ENCODE measurements around the gene HOXC13. TPM values are rescaled to one million over a fixed set of nuclear protein-coding genes. Genes with fewer than 3 reads are reported as not detected.

HOXC13 gene
- total and polyA plus RNA-seq, 2 donors (not counting 1 experiment from before 2014, with no cell fraction given): not detected

DNA sequence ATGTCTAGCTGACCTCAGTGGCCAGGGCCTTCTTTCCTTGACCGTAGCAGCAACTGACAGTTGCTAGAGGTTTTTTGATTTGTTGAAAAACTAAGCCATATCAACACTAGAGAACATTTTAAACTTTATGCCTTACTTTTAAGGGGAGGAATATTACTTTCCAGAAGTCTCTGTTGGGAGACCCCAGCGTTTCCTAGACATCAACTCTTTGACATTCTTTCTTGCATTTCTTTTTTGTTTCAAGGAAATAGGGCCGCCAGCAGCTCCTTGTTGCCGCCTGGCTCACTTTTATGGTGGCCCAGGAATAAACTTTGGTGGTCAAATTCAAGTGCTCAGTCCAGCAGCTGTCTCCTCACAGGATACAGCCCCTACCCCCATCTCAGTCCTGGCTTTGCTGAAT, 31.8 kb downstream of the HOXC13 start:
- Histone ChIP-seq H2AFZ (ENCODE audit: low read length) (no peak overlapping the region), H3K79me2 (ENCODE audit: control insufficient read depth, insufficient read depth, low read length) (no peaks in the 10 kb centered on the region), H3K36me3 (ENCODE audit: control insufficient read depth, insufficient read depth, low read length) (no peaks in the 10 kb centered on the region), H3K27me3 (ENCODE audit: control insufficient read depth, insufficient read depth, low read length) (peaks cover 90% of the 10 kb centered on the region), H4K20me1 (ENCODE audit: control insufficient read depth, extremely low read depth, insufficient read depth, low read length) (no peaks in the 10 kb centered on the region), H3K9me3 (ENCODE audit: control insufficient read depth, insufficient read depth, low read depth, low read length) (no peaks in the 10 kb centered on the region), H3K4me2 (ENCODE audit: extremely low read depth, insufficient read depth, low read length) (no peak overlapping the region), H3K4me1 (ENCODE audit: control insufficient read depth, extremely low read depth, insufficient read depth, low read length) (no peaks in the 10 kb centered on the region), H3K4me3 (replicated peaks in 1 of 4; ENCODE audit: control extremely low read depth in 1 of 4, insufficient read depth in 1 of 4, low read depth in 3 of 4, low read length in 4 of 4) (no peak overlapping the region), H3K27ac (ENCODE audit: insufficient read depth, low read length) (no peak overlapping the region), H3K9ac (ENCODE audit: insufficient read depth, low read length) (no peak overlapping the region)
- TF ChIP-seq EZH2 (IDR thresholded peaks at IDR 0.05; ENCODE audit: low read length, missing control alignments): no peak
- TF ChIP-seq, protein P1, sequence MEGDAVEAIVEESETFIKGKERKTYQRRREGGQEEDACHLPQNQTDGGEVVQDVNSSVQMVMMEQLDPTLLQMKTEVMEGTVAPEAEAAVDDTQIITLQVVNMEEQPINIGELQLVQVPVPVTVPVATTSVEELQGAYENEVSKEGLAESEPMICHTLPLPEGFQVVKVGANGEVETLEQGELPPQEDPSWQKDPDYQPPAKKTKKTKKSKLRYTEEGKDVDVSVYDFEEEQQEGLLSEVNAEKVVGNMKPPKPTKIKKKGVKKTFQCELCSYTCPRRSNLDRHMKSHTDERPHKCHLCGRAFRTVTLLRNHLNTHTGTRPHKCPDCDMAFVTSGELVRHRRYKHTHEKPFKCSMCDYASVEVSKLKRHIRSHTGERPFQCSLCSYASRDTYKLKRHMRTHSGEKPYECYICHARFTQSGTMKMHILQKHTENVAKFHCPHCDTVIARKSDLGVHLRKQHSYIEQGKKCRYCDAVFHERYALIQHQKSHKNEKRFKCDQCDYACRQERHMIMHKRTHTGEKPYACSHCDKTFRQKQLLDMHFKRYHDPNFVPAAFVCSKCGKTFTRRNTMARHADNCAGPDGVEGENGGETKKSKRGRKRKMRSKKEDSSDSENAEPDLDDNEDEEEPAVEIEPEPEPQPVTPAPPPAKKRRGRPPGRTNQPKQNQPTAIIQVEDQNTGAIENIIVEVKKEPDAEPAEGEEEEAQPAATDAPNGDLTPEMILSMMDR (conservative IDR thresholded peaks at IDR 0.05 in 1 of 2, IDR thresholded peaks at IDR 0.05 in 1 of 2; ENCODE audit: low read depth in 1 of 2, low read length in 2 of 2): no peak
- no peak for DNase-seq (ENCODE audit: low read depth in 2 of 2)

DNA sequence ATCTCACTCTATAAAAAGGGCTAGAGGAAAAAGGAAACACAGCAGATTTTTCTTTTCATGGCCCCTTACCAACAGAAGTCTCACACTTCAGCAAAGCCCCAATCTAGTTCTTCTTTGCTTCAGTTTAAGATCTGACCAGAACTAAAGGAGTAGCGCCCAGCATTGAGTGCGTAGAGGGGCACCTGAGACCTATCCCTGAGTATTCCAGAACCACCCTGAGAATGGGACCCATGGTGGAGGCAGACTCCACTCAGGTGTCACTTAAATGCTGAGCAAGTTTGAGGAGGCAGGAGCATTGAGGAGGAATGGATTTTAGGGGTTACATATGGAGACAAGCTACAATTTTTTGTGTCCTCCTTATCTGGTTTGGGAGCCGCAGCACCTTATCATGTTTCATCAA, 32.5 kb downstream of the HOXC13 start:
- no peak for DNase-seq (ENCODE audit: low read depth in 2 of 2)
- Histone ChIP-seq H2AFZ (ENCODE audit: low read length) (no peak overlapping the region), H3K4me2 (ENCODE audit: extremely low read depth, insufficient read depth, low read length) (no peak overlapping the region), H3K36me3 (ENCODE audit: control insufficient read depth, insufficient read depth, low read length) (no peaks in the 10 kb centered on the region), H3K9me3 (ENCODE audit: control insufficient read depth, insufficient read depth, low read depth, low read length) (no peaks in the 10 kb centered on the region), H3K27ac (ENCODE audit: insufficient read depth, low read length) (no peak overlapping the region), H3K27me3 (ENCODE audit: control insufficient read depth, insufficient read depth, low read length) (peaks cover 90% of the 10 kb centered on the region), H3K4me1 (ENCODE audit: control insufficient read depth, extremely low read depth, insufficient read depth, low read length) (no peaks in the 10 kb centered on the region), H3K79me2 (ENCODE audit: control insufficient read depth, insufficient read depth, low read length) (no peaks in the 10 kb centered on the region), H3K4me3 (replicated peaks in 1 of 4; ENCODE audit: control extremely low read depth in 1 of 4, insufficient read depth in 1 of 4, low read depth in 3 of 4, low read length in 4 of 4) (no peak overlapping the region), H4K20me1 (ENCODE audit: control insufficient read depth, extremely low read depth, insufficient read depth, low read length) (no peaks in the 10 kb centered on the region), H3K9ac (ENCODE audit: insufficient read depth, low read length) (no peak overlapping the region)
- TF ChIP-seq EZH2 (IDR thresholded peaks at IDR 0.05; ENCODE audit: low read length, missing control alignments): no peak
- TF ChIP-seq, protein P1 (conservative IDR thresholded peaks at IDR 0.05 in 1 of 2, IDR thresholded peaks at IDR 0.05 in 1 of 2; ENCODE audit: low read depth in 1 of 2, low read length in 2 of 2): no peak

DNA sequence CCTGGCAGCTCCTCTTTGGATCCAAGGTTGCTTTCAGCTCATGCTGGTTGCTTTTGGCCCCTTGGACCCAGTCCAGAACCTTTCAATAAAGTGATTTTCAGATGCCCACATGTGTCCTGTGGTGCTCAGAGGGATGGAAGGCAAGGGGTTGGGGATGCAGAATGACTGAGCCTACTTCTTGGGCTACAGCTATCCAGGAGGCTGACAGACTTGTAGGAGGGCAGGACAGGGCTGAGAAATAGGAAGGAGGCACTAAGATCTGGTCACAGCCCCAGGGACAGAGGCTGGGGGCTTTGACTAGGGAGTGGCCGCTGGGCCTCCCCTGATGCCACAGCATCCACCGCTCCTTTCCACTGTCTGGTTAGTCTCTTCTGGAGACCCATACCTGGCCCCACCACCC, 33.1 kb downstream of the HOXC13 start:
- H3K79me2 ChIP-seq (ENCODE audit: control insufficient read depth, insufficient read depth, low read length): no peaks in the 10 kb centered on the region

More for the DNA sequence above, 33.1 kb downstream of the HOXC13 start:
- Histone ChIP-seq H2AFZ (ENCODE audit: low read length) (no peak overlapping the region), H3K27ac (ENCODE audit: insufficient read depth, low read length) (no peak overlapping the region), H3K36me3 (ENCODE audit: control insufficient read depth, insufficient read depth, low read length) (no peaks in the 10 kb centered on the region), H4K20me1 (ENCODE audit: control insufficient read depth, extremely low read depth, insufficient read depth, low read length) (no peaks in the 10 kb centered on the region), H3K4me2 (ENCODE audit: extremely low read depth, insufficient read depth, low read length) (no peak overlapping the region), H3K4me3 (replicated peaks in 1 of 4; ENCODE audit: control extremely low read depth in 1 of 4, insufficient read depth in 1 of 4, low read depth in 3 of 4, low read length in 4 of 4) (no peak overlapping the region), H3K9me3 (ENCODE audit: control insufficient read depth, insufficient read depth, low read depth, low read length) (no peaks in the 10 kb centered on the region), H3K9ac (ENCODE audit: insufficient read depth, low read length) (no peak overlapping the region), H3K27me3 (ENCODE audit: control insufficient read depth, insufficient read depth, low read length) (peaks cover 90% of the 10 kb centered on the region), H3K4me1 (ENCODE audit: control insufficient read depth, extremely low read depth, insufficient read depth, low read length) (no peaks in the 10 kb centered on the region)
- no peak for TF ChIP-seq EZH2 (IDR thresholded peaks at IDR 0.05; ENCODE audit: low read length, missing control alignments)
- TF ChIP-seq, protein P1 (conservative IDR thresholded peaks at IDR 0.05 in 1 of 2, IDR thresholded peaks at IDR 0.05 in 1 of 2; ENCODE audit: low read depth in 1 of 2, low read length in 2 of 2): no peak
- no peak for DNase-seq (ENCODE audit: low read depth in 2 of 2)

Measured in fibroblast of lung (primary cell).